Heart left ventricle (tissue), 16 donors: ENCODE data around the gene NAB2. TPM values are rescaled to one million over a fixed set of nuclear protein-coding genes. Genes with fewer than 3 reads are reported as not detected.

Source experiments
- ATAC-seq, 4 donors: fragments of 200-7000 bp; cut with Tn5 transposase; one replicate each; pipeline ENCODE4 v1.9.1; 2020 to 2022; ENCODE audit warnings: moderate library complexity in 4 of 4, mild to moderate bottlenecking in 3 of 4, moderate number of reproducible peaks in 1 of 4
- DNase-seq, 5 donors: peaks; one replicate each; pipeline ENCODE4 v3.0.0-alpha.2; 2020
- H3K27ac ChIP-seq, 12 donors: fragments of 200-600 bp; sonication (generic) in 4 of 12; one replicate each; pipeline versions ENCODE4 v1.5.0 to v1.8.0; 2016 to 2022; ENCODE audit warnings: mild to moderate bottlenecking in 2 of 12
- H3K27me3 ChIP-seq, 9 donors: fragments of 200-600 bp; sonication (generic) in 2 of 9; one replicate each; pipeline versions ENCODE4 v1.5.1 to v1.8.0; 2016 to 2022; ENCODE audit warnings: mild to moderate bottlenecking in 3 of 9
- H3K36me3 ChIP-seq, 9 donors: fragments of 200-600 bp; sonication (generic) in 2 of 9; one replicate each; pipeline versions ENCODE4 v1.5.0 to v1.8.0; 2018 to 2022; ENCODE audit warnings: mild to moderate bottlenecking in 2 of 9
- H3K4me1 ChIP-seq, 12 donors: fragments of 200-600 bp; sonication (generic) in 4 of 12; one replicate each; pipeline versions ENCODE4 v1.5.0 to v1.8.0; 2016 to 2022; ENCODE audit warnings: mild to moderate bottlenecking in 3 of 12
- H3K4me3 ChIP-seq, 12 donors: fragments of 200-600 bp; sonication (generic) in 4 of 12; one replicate each; pipeline versions ENCODE4 v1.5.0 to v1.8.0; 2017 to 2022; ENCODE audit warnings: mild to moderate bottlenecking in 9 of 12, moderate library complexity in 4 of 12
- H3K9me3 ChIP-seq, 12 donors: fragments of 200-600 bp; sonication (generic) in 4 of 12; one replicate each; pipeline versions ENCODE4 v1.5.0 to v1.8.0; 2016 to 2022; ENCODE audit warnings: mild to moderate bottlenecking in 1 of 12
- POLR2A ChIP-seq, 2 donors: fragments of 450-650 bp; IDR thresholded peaks; one replicate each; pipeline ENCODE4 v1.6.1; 2017; ENCODE audit warnings: antibody characterized with exemption in 2 of 2, mild to moderate bottlenecking in 2 of 2, moderate library complexity in 2 of 2
- WGBS, 4 donors: extraction: QIAGEN DNeasy Blood & Tissue Kit in 2 of 4; methylation state at CpG; one replicate each; pipeline versions ENCODE4 v1.1.5 to v1.1.7; 2013 to 2018; 5-methylcytosine and 5-hydroxymethylcytosine counted together
- intact Hi-C, 10 donors: fragments of 100-400 bp; cut with DNase I; formaldehyde crosslinking; loops; one replicate each; pipeline versions ENCODE4 v1.11.1 to v1.14.2; 2022
- polyA plus RNA-seq, 2 donors: library from polyadenylated mRNA; stranded (reverse); fragments of 200-250 nt; gene quantifications; one replicate each; pipeline ENCODE4 v1.2.3, GENCODE V29; 2013
- total RNA-seq, 9 donors: library from RNA; depleted of rRNA in 2 of 9; stranded (reverse); fragments of >200 nt in 2 of 9; fragmentation: NEBNext Ultra II Directional in 3 of 9; extraction: Animal tissue kit (Norgen Biotek cat#: 25700) in 3 of 9; gene quantifications; one replicate each; pipeline versions ENCODE4 v1.1.0 to v1.2.4, GENCODE V29; 2016 to 2023
- TF ChIP-seq, protein P1 (sequence below), 12 donors: fragments of 200-600 bp; sonication (generic) in 4 of 12; IDR thresholded peaks; one replicate each; pipeline versions ENCODE4 v1.5.0 to v1.8.0; 2018 to 2022; ENCODE audit warnings: antibody characterized with exemption in 12 of 12, mild to moderate bottlenecking in 5 of 12
- donor health status: ischemic (EF 13 %, LVEDD 7.1; RV severe dilation, severe dysfunction).
- donor health status: healthy with polysubstance abuse.
- donor health status: DM: no; HTN: yes; CAD: no.
- donor health status: DM: no; HTN: no; CAD: no.
- donor health status: ischemic (EF 25% LVEDD 6.9; RV normal size, moderate dysfunction).
- donor health status: ischemic (EF 25% LVEDD 5.7; RV mildly dilated, moderate dysfunction).
- donor health status: healthy.
- donor health status: DM: yes; HTN: yes; CAD: no.
- donor health status: ischemic (EF 35%, LVEDD 5.7; RV mildly dilated, moderate dysfunction).
- donor health status: nonischemic (EF 11% LVEDD 7.7; RV severe dilation, severe dysfunction).
- donor health status: DM: yes; HTN: yes; CAD: no.
- donor health status: PGD.
- donor health status: ischemic (EF 29% LVEDD 5.4; RV normal size, mild dysfunction).
- donor health status: nonischemic (EF 23%, LVEDD 6.1; RV moderate dilation, normal function).

Gene NAB2
- total and polyA plus RNA-seq, 11 donors: 8.7 to 30.1 (median 11.8) TPM

DNA sequence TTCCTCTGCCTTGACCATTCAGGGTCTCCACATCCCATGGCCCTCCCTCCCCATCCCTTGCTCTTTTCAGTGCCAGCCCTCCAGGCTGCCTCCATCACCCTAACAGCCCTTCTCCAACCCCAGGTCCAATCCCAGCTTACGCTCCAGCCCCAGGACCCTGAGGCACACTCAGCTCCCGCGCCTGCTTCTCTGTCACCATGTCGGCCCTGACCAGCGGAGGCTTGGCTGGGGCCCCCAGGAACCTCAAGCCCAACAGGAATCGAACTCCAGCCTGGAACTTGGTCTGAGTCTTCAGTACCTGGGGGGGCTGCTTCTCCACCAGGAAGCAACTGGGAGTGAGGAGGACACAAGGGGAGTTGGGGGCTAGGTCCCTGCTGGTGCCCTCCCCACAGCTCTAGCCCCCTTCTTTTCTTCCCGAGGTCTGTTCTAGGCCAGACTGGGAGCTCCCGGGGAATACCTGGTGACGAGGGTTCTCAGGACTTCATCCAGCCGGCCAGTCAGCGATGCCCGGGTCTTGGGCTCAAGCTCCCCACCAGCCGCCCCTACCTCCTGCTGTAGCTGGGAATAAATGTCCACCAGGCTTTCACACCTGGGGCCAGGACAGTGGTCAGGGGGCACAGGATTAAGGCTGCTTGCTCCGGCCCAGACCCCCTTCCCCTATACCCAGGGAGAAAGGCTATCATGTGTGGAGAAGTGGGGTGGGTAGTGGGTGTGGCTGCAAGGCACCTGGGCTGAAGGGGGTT lies 16.3 kb downstream of the NAB2 start:
- Histone ChIP-seq H3K36me3 (peaks cover 0 to 84% (median 52%) of the 10 kb centered on the region in 9 donors), H3K9me3 (no peaks in the 10 kb centered on the region), H3K4me1 (peaks cover 0 to 32% (median 16%) of the 10 kb centered on the region in 12 donors), H3K27ac (no peak overlapping the region), H3K4me3 (no peak overlapping the region), H3K27me3 (no peaks in the 10 kb centered on the region)
- ATAC-seq (no peak), DNase-seq (peak in 1 of 5 donors; percentile 12)
- intact Hi-C loops: no loop called here
- WGBS, 4 donors: 91 to 97% (median 94%) methylated on average over 13 to 14 of the region's 14 CpGs
- TF ChIP-seq POLR2A (IDR thresholded peaks at IDR 0.05): no peak
- TF ChIP-seq, protein P1, sequence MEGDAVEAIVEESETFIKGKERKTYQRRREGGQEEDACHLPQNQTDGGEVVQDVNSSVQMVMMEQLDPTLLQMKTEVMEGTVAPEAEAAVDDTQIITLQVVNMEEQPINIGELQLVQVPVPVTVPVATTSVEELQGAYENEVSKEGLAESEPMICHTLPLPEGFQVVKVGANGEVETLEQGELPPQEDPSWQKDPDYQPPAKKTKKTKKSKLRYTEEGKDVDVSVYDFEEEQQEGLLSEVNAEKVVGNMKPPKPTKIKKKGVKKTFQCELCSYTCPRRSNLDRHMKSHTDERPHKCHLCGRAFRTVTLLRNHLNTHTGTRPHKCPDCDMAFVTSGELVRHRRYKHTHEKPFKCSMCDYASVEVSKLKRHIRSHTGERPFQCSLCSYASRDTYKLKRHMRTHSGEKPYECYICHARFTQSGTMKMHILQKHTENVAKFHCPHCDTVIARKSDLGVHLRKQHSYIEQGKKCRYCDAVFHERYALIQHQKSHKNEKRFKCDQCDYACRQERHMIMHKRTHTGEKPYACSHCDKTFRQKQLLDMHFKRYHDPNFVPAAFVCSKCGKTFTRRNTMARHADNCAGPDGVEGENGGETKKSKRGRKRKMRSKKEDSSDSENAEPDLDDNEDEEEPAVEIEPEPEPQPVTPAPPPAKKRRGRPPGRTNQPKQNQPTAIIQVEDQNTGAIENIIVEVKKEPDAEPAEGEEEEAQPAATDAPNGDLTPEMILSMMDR (IDR thresholded peaks at IDR 0.05): no peak

DNA sequence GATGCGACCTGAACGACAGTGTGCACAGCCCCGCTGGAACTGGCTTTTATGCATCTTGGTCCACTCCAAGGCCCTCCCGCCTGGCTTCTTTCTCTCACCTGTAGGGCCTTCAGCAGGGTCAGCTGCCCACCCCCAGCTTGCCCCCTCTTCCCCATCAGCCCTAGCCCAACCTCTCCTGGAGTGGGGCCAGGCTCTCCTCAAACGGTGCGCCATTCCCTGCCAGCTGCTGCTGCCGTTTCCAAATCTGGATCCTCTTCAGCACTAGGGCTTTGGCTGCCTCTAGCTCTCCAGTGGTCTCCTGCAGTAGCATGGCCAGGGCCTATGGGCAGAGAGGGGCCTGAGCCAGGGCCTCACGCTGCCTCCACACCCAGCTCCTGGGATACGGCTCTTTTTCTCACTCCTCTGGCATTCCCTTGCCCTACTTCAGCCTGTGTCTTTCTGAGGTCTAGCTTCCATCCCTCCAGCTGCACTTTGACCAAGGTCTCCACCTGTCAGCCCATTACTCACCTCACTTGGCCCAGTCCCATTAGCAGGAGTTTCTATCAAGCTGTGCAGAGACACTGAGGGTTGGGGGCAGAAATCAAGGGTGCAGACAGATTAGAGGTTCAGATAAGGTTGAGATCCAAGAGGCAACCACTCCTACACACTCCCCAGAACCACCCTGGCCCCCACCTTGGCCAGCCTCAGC lies 17.3 kb downstream of the NAB2 start:
- peaks cover 0 to 75% (median 46%) of the 10 kb centered on the region in 9 donors for H3K36me3 ChIP-seq
- no peak overlapping the region for H3K4me3 ChIP-seq
- no peak for TF ChIP-seq POLR2A (IDR thresholded peaks at IDR 0.05)
- TF ChIP-seq, protein P1 (IDR thresholded peaks at IDR 0.05): no peak
- intact Hi-C loops: loop anchor here in 1 of 10 donors (2.0 kb wide), 1 partner anchor 13 kb away; no protein-coding TSS in a partner anchor
- 53 to 67% (median 61%) methylated on average over 6 to 9 of the region's 9 CpGs for WGBS, 4 donors
- H3K27ac ChIP-seq: no peak overlapping the region
- H3K27me3 ChIP-seq: no peaks in the 10 kb centered on the region
- DNase-seq: peak in 1 of 5 donors; percentile 36
- ATAC-seq: no peak
- H3K4me1 ChIP-seq: peaks cover 0 to 32% (median 16%) of the 10 kb centered on the region in 12 donors
- no peaks in the 10 kb centered on the region for H3K9me3 ChIP-seq

DNA sequence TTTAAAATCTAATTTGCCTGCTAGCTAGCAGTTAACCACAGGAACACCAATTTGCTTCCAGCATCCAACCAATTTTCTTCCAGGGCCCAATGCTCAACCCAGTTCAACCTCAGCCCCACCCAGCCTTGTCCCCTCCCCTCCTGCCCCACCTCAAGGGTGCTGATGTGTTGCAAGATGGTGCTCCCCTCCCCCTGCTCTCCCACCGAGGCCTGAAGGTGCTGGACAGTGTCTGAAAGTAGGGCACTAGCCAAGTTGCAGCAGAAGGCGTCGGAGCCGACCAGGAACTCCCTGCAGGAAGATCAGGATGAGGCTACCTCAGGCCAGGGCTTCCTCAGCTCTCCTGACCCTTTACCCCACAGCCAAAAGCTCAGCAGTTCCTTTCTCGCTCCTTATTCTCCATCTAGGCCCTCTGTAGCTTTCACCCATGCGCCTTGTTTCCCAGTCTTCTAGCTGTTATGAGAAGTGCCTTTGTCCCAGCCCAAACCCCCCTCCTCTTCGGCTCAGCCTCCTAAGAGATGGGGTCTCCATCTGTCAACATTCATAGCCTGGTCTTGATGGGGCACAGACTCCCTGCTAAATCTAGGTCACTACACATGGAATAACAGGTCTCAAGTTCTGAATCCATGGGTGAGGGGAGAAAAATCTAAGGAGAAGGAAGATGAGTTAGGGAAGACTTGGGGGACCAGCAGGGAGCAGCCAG lies 18.7 kb downstream of the NAB2 start:
- no peaks in the 10 kb centered on the region for H3K9me3 ChIP-seq
- H3K4me1 ChIP-seq: peaks cover 0 to 42% (median 17%) of the 10 kb centered on the region in 12 donors
- no peaks in the 10 kb centered on the region for H3K27me3 ChIP-seq
- DNase-seq (no peak), ATAC-seq (no peak)
- H3K36me3 ChIP-seq: peaks cover 0 to 63% (median 41%) of the 10 kb centered on the region in 9 donors
- intact Hi-C loops: loop anchor here in 1 of 10 donors (2.0 kb wide), 1 partner anchor 15 kb away; no protein-coding TSS in a partner anchor
- H3K27ac ChIP-seq: no peak overlapping the region
- no peak overlapping the region for H3K4me3 ChIP-seq
- no peak for TF ChIP-seq POLR2A (IDR thresholded peaks at IDR 0.05)
- TF ChIP-seq, protein P1 (IDR thresholded peaks at IDR 0.05): no peak
- 60 to 62% (median 61%) methylated on average over 7 of the region's 7 CpGs for WGBS, 4 donors
